Gastrocnemius medialis (tissue), 4 donors: ENCODE measurements around the gene RHAG.

Source experiments
- POLR2A ChIP-seq, 2 donors: fragments of 450-650 bp; IDR thresholded peaks; one replicate each; pipeline ENCODE4 v1.6.1; 2017; ENCODE audit warnings: antibody characterized with exemption in 2 of 2, mild to moderate bottlenecking in 2 of 2, moderate library complexity in 2 of 2
- TF ChIP-seq, protein P1 (sequence below), 5 experiments: fragments of 450-650 bp in 3 of 5; fragments of 200-600 bp in 2 of 5; sonication (generic) in 2 of 5; IDR thresholded peaks in 4 of 5; conservative IDR thresholded peaks in 1 of 5; 1 replicate in 4 of 5; 2 replicates in 1 of 5; pipeline ENCODE4 v1.5.1; 2016 to 2019; ENCODE audit warnings: antibody characterized with exemption in 5 of 5, mild to moderate bottlenecking in 3 of 5, moderate library complexity in 3 of 5

GRCh38 chr6:49607391-49607982 lies 29.2 kb downstream of the RHAG start:
- TF ChIP-seq, protein P1, sequence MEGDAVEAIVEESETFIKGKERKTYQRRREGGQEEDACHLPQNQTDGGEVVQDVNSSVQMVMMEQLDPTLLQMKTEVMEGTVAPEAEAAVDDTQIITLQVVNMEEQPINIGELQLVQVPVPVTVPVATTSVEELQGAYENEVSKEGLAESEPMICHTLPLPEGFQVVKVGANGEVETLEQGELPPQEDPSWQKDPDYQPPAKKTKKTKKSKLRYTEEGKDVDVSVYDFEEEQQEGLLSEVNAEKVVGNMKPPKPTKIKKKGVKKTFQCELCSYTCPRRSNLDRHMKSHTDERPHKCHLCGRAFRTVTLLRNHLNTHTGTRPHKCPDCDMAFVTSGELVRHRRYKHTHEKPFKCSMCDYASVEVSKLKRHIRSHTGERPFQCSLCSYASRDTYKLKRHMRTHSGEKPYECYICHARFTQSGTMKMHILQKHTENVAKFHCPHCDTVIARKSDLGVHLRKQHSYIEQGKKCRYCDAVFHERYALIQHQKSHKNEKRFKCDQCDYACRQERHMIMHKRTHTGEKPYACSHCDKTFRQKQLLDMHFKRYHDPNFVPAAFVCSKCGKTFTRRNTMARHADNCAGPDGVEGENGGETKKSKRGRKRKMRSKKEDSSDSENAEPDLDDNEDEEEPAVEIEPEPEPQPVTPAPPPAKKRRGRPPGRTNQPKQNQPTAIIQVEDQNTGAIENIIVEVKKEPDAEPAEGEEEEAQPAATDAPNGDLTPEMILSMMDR (IDR thresholded peaks at IDR 0.05 in 4 of 5, conservative IDR thresholded peaks at IDR 0.05 in 1 of 5): no peak
- TF ChIP-seq POLR2A (IDR thresholded peaks at IDR 0.05): no peak
